Endothelial cell of umbilical vein (primary cell): ENCODE measurements around the gene PRR7. TPM values are rescaled to one million over a fixed set of nuclear protein-coding genes. Genes with fewer than 3 reads are reported as not detected.

Experiments
- BruUV-seq: library from RNA; stranded (reverse); fragments of 400-500 nt; replicated peaks from 2 replicates; lab custom pipeline; 2021; lab: Mats Ljungman, UMichigan
- CTCF ChIA-PET: fragments of 300-600, 350-600 bp; sonication (Branson Sonifier 250); formaldehyde crosslinking; loops from one replicate; lab custom pipeline; 2021; ENCODE audit warnings: antibody characterized with exemption, inconsistent platforms; lab: Charles Lee
- POLR2A ChIA-PET: fragments of 300-600, 350-600 bp; sonication (Branson Sonifier 250); formaldehyde crosslinking; loops from one replicate; lab custom pipeline; 2021; ENCODE audit warnings: antibody characterized with exemption, inconsistent platforms; lab: Charles Lee
- DNase-seq: peaks from one replicate; pipeline ENCODE4 v3.0.0-alpha.2; 2011; ENCODE audit warnings: low read depth, low spot score
- FAIRE-seq: peaks from 2 replicates; lab custom pipeline; 2011; peaks lifted over from hg19 to GRCh38; lab: Jason Lieb, UNC
- H2AFZ ChIP-seq: 2 replicates; pipeline ENCODE4 v1.6.0; 2012; ENCODE audit warnings: low read depth, low read length, control low read depth, inconsistent platforms
- H3K27ac ChIP-seq: 2 replicates; pipeline ENCODE4 v1.5.1; 2011; ENCODE audit warnings: low read depth, mild to moderate bottlenecking, control low read depth, low read length, moderate library complexity; ENCODE audit not compliant: insufficient read depth
- H3K27me3 ChIP-seq, 2 experiments: 2 replicates each; pipeline versions ENCODE4 v1.6.0 to v1.6.1; 2011; ENCODE audit warnings: low read length in 2 of 2, mixed read lengths in 1 of 2; ENCODE audit not compliant: control insufficient read depth in 2 of 2, insufficient read depth in 2 of 2
- H3K36me3 ChIP-seq, 2 experiments: 2 replicates in 1 of 2; 3 replicates in 1 of 2; pipeline ENCODE4 v1.5.1; 2011; ENCODE audit warnings: low read length in 2 of 2, mild to moderate bottlenecking in 1 of 2, moderate library complexity in 1 of 2; ENCODE audit not compliant: control insufficient read depth in 2 of 2, insufficient read depth in 2 of 2; ENCODE audit errors: extremely low read depth in 1 of 2
- H3K4me1 ChIP-seq: 3 replicates; pipeline ENCODE4 v1.5.1; 2011; ENCODE audit warnings: mild to moderate bottlenecking, low read length; ENCODE audit not compliant: control insufficient read depth, insufficient read depth; ENCODE audit errors: extremely low read depth
- H3K4me2 ChIP-seq: 2 replicates; pipeline ENCODE4 v1.6.1; 2011; ENCODE audit warnings: low read length, control low read depth, mixed read lengths; ENCODE audit not compliant: insufficient read depth
- H3K4me3 ChIP-seq, 3 experiments: fragments of 200-600 bp in 1 of 3; sonication (generic), shearing (Covaris generic) in 1 of 3; replicated peaks in 1 of 3; 2 replicates each; pipeline ENCODE4 v1.5.1; 2011 to 2016; ENCODE audit warnings: control low read depth in 3 of 3, low read length in 3 of 3, mild to moderate bottlenecking in 2 of 3, inconsistent platforms in 1 of 3, low read depth in 1 of 3, moderate library complexity in 1 of 3; ENCODE audit not compliant: insufficient read depth in 1 of 3
- H3K79me2 ChIP-seq: 2 replicates; pipeline ENCODE4 v1.6.0; 2012; ENCODE audit warnings: low read length, inconsistent platforms; ENCODE audit not compliant: control insufficient read depth, insufficient read depth
- H3K9ac ChIP-seq: replicated peaks from 2 replicates; pipeline ENCODE3; 2011; ENCODE audit warnings: low read length, control low read depth; ENCODE audit not compliant: insufficient read depth; ENCODE audit errors: extremely low read depth
- H3K9me1 ChIP-seq: replicated peaks from 3 replicates; pipeline ENCODE4 v1.6.0; 2011; ENCODE audit warnings: mild to moderate bottlenecking, low read length; ENCODE audit not compliant: control insufficient read depth, insufficient read depth; ENCODE audit errors: extremely low read depth
- H3K9me3 ChIP-seq: replicated peaks from 2 replicates; pipeline ENCODE4 v1.5.1; 2012; ENCODE audit warnings: low read length, inconsistent platforms; ENCODE audit not compliant: control insufficient read depth, insufficient read depth
- H4K20me1 ChIP-seq: replicated peaks from 2 replicates; pipeline ENCODE3; 2011; ENCODE audit warnings: mild to moderate bottlenecking, low read length; ENCODE audit not compliant: control insufficient read depth, insufficient read depth; ENCODE audit errors: extremely low read depth
- EZH2 ChIP-seq: IDR thresholded peaks from 2 replicates; pipeline ENCODE4 v1.6.1; 2012; ENCODE audit warnings: borderline replicate concordance, low read depth, mild to moderate bottlenecking, moderate library complexity, low read length, inconsistent platforms; ENCODE audit not compliant: severe bottlenecking
- FOS ChIP-seq: IDR thresholded peaks from 2 replicates; pipeline ENCODE4 v1.6.1; 2011; ENCODE audit warnings: mild to moderate bottlenecking, low read length, moderate library complexity, borderline replicate concordance; ENCODE audit not compliant: insufficient read depth
- GATA2 ChIP-seq: IDR thresholded peaks from 2 replicates; pipeline ENCODE4 v1.7.0; 2011; ENCODE audit warnings: low read depth, mild to moderate bottlenecking, moderate library complexity, mixed read lengths, low read length; ENCODE audit not compliant: insufficient read length, insufficient read depth
- JUN ChIP-seq: IDR thresholded peaks from 2 replicates; pipeline ENCODE4 v1.6.1; 2011; ENCODE audit warnings: borderline replicate concordance, low read depth; ENCODE audit not compliant: insufficient read length, insufficient read depth
- MYC ChIP-seq: IDR thresholded peaks from one replicate; pipeline ENCODE4 v1.6.1; 2011; ENCODE audit warnings: mild to moderate bottlenecking, low read depth, low read length
- POLR2A ChIP-seq: IDR thresholded peaks from 2 replicates; pipeline ENCODE4 v1.6.1; 2012; ENCODE audit warnings: low read depth, mild to moderate bottlenecking, control low read depth, low read length
- POLR2AphosphoS5 ChIP-seq: IDR thresholded peaks from 2 replicates; pipeline ENCODE4 v1.6.1; 2012; ENCODE audit warnings: low read depth, mild to moderate bottlenecking, control low read depth, low read length, moderate library complexity; ENCODE audit not compliant: insufficient read depth
- dilution Hi-C: fragments of 300-500 bp; cut with MboI; formaldehyde crosslinking; loops from one replicate; pipeline ENCODE4 v1.15.0; 2019; ENCODE audit warnings: low sequenced_read_pairs; ENCODE audit not compliant: extremely low pct_ligation_motif_present
- intact Hi-C: fragments of 100-400 bp; cut with micrococcal nuclease; formaldehyde crosslinking; loops from one replicate; pipeline ENCODE4 v1.10.0; 2022
- polyA plus RNA-seq, 4 experiments: library from polyadenylated mRNA; depleted of rRNA in 3 of 4; stranded (reverse) in 3 of 4; unstranded in 1 of 4; fragments of >200 nt; gene quantifications; 2 replicates each; pipeline versions ENCODE4 v1.2.1 to v1.2.3, GENCODE V29; 2011 to 2012; ENCODE audit warnings: missing spikeins in 1 of 4
- total RNA-seq: library from RNA; stranded (reverse); gene quantifications from 2 replicates; pipeline ENCODE4 v1.2.3, GENCODE V29; 2021
- TF ChIP-seq, protein P1 (sequence below), 2 donors: IDR thresholded peaks; 1 replicate in 1 of 2; 2 replicates in 1 of 2; pipeline ENCODE4 v1.5.1; 2011; ENCODE audit warnings: low read length in 2 of 2, mild to moderate bottlenecking in 2 of 2, moderate library complexity in 2 of 2, control low read depth in 1 of 2, inconsistent platforms in 1 of 2, low read depth in 1 of 2; ENCODE audit not compliant: insufficient read depth in 1 of 2; ENCODE audit errors: extremely low read depth in 1 of 2
- TF ChIP-seq, protein P2 (sequence below): IDR thresholded peaks from 2 replicates; pipeline ENCODE4 v1.6.1; 2011; ENCODE audit not compliant: insufficient read depth, insufficient read length

Gene PRR7
- total and polyA plus RNA-seq, 2 donors (not counting 3 experiments of a cell fraction or from before 2014, with no cell fraction given) = 6.5 to 6.6 TPM

DNA sequence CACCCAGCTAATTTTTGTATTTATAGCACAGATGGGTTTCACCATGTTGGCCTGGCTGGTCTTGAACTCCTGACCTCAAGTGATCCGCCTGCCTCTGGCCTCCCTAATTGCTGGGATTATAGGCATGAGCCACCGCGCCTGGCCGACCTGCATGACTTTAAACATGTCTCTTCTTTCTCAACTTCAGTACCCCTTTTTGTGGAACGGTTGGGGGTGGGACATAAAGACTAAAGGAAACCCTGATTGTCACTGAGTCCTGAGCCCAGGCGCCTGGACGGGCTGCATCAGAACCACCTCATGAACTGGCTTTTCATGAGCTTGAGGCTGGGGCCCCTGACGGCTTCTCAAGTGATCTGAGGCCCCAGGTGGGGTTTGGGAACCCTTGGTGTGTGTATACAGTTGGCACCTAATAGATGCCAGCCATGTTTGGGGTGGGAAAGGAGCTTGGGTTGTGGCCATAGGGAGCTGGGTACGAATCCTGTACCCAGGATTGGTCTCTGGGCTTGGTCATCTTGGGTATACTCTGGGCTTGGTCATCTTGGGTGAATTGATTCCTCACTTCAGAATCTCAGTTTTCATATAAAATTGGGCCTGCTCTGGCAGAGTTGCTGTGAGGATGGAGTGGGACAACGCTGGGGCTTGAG is 17.9 kb upstream of the PRR7 start:
- H3K4me1 ChIP-seq = peaks cover 14% of the 10 kb centered on the region
- POLR2A ChIA-PET = interaction anchor here (0.7 kb wide), 1 partner anchor 62 kb away, joined by 3 read pairs; no protein-coding TSS in a partner anchor
- intact Hi-C loops (no loop called here), dilution Hi-C loops (no loop called here)
- no peak overlapping the region for H3K9ac ChIP-seq
- no peak for TF ChIP-seq JUN
- no peak for TF ChIP-seq GATA2
- TF ChIP-seq POLR2AphosphoS5 = no peak
- no peak for TF ChIP-seq EZH2
- TF ChIP-seq MYC = no peak
- TF ChIP-seq, protein P1, sequence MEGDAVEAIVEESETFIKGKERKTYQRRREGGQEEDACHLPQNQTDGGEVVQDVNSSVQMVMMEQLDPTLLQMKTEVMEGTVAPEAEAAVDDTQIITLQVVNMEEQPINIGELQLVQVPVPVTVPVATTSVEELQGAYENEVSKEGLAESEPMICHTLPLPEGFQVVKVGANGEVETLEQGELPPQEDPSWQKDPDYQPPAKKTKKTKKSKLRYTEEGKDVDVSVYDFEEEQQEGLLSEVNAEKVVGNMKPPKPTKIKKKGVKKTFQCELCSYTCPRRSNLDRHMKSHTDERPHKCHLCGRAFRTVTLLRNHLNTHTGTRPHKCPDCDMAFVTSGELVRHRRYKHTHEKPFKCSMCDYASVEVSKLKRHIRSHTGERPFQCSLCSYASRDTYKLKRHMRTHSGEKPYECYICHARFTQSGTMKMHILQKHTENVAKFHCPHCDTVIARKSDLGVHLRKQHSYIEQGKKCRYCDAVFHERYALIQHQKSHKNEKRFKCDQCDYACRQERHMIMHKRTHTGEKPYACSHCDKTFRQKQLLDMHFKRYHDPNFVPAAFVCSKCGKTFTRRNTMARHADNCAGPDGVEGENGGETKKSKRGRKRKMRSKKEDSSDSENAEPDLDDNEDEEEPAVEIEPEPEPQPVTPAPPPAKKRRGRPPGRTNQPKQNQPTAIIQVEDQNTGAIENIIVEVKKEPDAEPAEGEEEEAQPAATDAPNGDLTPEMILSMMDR (IDR thresholded peaks at IDR 0.05; ENCODE audit: extremely low read depth in 1 of 2, insufficient read depth in 1 of 2, low read depth in 1 of 2, low read length in 2 of 2) = no peak
- TF ChIP-seq POLR2A = no peak
- TF ChIP-seq, protein P2, sequence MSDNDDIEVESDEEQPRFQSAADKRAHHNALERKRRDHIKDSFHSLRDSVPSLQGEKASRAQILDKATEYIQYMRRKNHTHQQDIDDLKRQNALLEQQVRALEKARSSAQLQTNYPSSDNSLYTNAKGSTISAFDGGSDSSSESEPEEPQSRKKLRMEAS = no peak
- TF ChIP-seq FOS = no peak
- no peaks in the 10 kb centered on the region for H3K9me1 ChIP-seq
- no peaks in the 10 kb centered on the region for H3K9me3 ChIP-seq
- H4K20me1 ChIP-seq = no peaks in the 10 kb centered on the region
- BruUV-seq = no TSS peak
- FAIRE-seq (no peak), DNase-seq (no peak)
- H2AFZ ChIP-seq = no peak overlapping the region
- H3K4me3 ChIP-seq = no peak overlapping the region
- H3K79me2 ChIP-seq = peaks cover 27% of the 10 kb centered on the region
- H3K4me2 ChIP-seq = no peak overlapping the region
- H3K27me3 ChIP-seq = no peaks in the 10 kb centered on the region
- peaks cover 4 to 19% of the 10 kb centered on the region in 2 experiments for H3K36me3 ChIP-seq
- H3K27ac ChIP-seq = no peak overlapping the region
- CTCF ChIA-PET = interaction anchor here (2.3 to 5.2 kb wide), 3 partner anchors 11 to 26 kb away, joined by 5 to 27 read pairs (median 10); no protein-coding TSS in a partner anchor
